ENCODE results near the gene STK17B. TPM values are rescaled to one million over a fixed set of nuclear protein-coding genes. Genes with fewer than 3 reads are reported as not detected.

The STK17B gene
- total and polyA plus RNA-seq, 9 of the 15 experiments (the other 6 are each of a cell fraction or from before 2014, with no cell fraction given) = 2.3 to 17.7 (median 8.5) TPM

DNA sequence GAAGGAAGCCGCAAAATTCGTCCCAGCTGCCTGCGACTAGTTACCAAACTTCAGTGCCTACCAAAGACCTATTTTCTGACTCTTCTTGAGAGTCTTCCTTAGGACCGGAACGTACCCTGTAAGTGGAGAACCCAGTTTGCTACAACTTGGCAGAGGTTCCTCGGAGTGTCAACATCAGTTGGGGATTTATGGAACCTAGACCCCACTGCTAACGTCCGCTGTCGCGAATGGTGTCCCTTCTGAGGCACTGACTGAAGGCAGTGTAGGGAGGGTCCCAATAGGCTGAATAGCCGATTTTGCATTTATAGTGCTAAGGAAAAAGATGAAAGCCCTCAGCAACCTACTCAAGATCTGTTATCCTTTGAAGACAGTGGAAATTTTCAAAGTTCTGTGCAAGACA is 568 bp upstream of the STK17B start:
- Histone ChIP-seq H3K4me2 (ENCODE audit: insufficient read depth, low read length) (peak overlapping the region; percentile 83), H2AFZ (ENCODE audit: low read depth, low read length) (peak overlapping the region; percentile 95), H3K9ac (ENCODE audit: insufficient read depth in 1 of 2, low read depth in 2 of 2, low read length in 2 of 2) (peak overlapping the region; percentile 63 to 64; a peak in 3 of 4 replicates), H3K36me3 (ENCODE audit: control insufficient read depth, insufficient read depth, low read length) (no peaks in the 10 kb centered on the region), H3K27me3 (ENCODE audit: control insufficient read depth in 2 of 2, insufficient read depth in 2 of 2, low read length in 2 of 2) (no peaks in the 10 kb centered on the region), H3K4me3 (peak overlapping the region; percentile 87), H3K9me1 (ENCODE audit: control insufficient read depth, insufficient read depth, low read length) (no peaks in the 10 kb centered on the region), H3K79me2 (ENCODE audit: control insufficient read depth, insufficient read depth, low read length) (peaks cover 42% of the 10 kb centered on the region), H3K9me3 (replicated peaks; ENCODE audit: control insufficient read depth, insufficient read depth, low read depth, low read length) (no peaks in the 10 kb centered on the region), H3K27ac (ENCODE audit: extremely low read depth, low read depth, low read length) (no peak overlapping the region; the same call in 2 of the 3 replicates), H3K4me1 (replicated peaks in 1 of 2; ENCODE audit: control insufficient read depth in 2 of 2, insufficient read depth in 2 of 2, low read length in 2 of 2) (peaks cover 12 to 32% of the 10 kb centered on the region in 2 experiments; a peak in 4 of 5 replicates), H4K20me1 (replicated peaks; ENCODE audit: control insufficient read depth, insufficient read depth, low read length) (no peaks in the 10 kb centered on the region)
- DNase-seq (ENCODE audit: extremely low read depth in 1 of 4, low spot score in 3 of 4) = no peak
- CTCF ChIA-PET (ENCODE audit: low intra/inter-chr PET ratio) = no interaction called here
- WGBS (ENCODE audit: insufficient coverage, low coverage, missing lambda C conversion rate) = 22% methylated on average over 11 of the region's 11 CpGs
- BruUV-seq (replicated peaks) = no TSS peak
- peak; percentile 6 for FAIRE-seq
- in situ Hi-C loops (cut with MboI) = no loop called here
- POLR2A ChIA-PET = no interaction called here
- intact Hi-C loops (cut with micrococcal nuclease) = loop anchor here (1.0 to 5.0 kb wide), 3 partner anchors 41 to 105 kb away; no protein-coding TSS in a partner anchor
- no peak for TF ChIP-seq PHF20 (IDR thresholded peaks at IDR 0.05; ENCODE audit: partially characterized antibody)
- TF ChIP-seq, protein P1, sequence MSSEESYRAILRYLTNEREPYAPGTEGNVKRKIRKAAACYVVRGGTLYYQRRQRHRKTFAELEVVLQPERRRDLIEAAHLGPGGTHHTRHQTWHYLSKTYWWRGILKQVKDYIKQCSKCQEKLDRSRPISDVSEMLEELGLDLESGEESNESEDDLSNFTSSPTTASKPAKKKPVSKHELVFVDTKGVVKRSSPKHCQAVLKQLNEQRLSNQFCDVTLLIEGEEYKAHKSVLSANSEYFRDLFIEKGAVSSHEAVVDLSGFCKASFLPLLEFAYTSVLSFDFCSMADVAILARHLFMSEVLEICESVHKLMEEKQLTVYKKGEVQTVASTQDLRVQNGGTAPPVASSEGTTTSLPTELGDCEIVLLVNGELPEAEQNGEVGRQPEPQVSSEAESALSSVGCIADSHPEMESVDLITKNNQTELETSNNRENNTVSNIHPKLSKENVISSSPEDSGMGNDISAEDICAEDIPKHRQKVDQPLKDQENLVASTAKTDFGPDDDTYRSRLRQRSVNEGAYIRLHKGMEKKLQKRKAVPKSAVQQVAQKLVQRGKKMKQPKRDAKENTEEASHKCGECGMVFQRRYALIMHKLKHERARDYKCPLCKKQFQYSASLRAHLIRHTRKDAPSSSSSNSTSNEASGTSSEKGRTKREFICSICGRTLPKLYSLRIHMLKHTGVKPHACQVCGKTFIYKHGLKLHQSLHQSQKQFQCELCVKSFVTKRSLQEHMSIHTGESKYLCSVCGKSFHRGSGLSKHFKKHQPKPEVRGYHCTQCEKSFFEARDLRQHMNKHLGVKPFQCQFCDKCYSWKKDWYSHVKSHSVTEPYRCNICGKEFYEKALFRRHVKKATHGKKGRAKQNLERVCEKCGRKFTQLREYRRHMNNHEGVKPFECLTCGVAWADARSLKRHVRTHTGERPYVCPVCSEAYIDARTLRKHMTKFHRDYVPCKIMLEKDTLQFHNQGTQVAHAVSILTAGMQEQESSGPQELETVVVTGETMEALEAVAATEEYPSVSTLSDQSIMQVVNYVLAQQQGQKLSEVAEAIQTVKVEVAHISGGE (CRISPR knock-in tag; IDR thresholded peaks at IDR 0.05) = no peak
- TF ChIP-seq, protein P2, sequence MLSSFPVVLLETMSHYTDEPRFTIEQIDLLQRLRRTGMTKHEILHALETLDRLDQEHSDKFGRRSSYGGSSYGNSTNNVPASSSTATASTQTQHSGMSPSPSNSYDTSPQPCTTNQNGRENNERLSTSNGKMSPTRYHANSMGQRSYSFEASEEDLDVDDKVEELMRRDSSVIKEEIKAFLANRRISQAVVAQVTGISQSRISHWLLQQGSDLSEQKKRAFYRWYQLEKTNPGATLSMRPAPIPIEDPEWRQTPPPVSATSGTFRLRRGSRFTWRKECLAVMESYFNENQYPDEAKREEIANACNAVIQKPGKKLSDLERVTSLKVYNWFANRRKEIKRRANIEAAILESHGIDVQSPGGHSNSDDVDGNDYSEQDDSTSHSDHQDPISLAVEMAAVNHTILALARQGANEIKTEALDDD (IDR thresholded peaks at IDR 0.05) = peak; percentile 58; the same call in 1 of the 2 replicates
- no peak for ATAC-seq
